Prostate gland (tissue), 2 donors: Measurements from ENCODE around the gene SPTBN5.

ENCODE experiments used
- CTCF ChIP-seq, 4 experiments: fragments of 200-600 bp in 2 of 4; fragments of 450-650 bp in 2 of 4; sonication (generic) in 2 of 4; IDR thresholded peaks; 1 replicate in 3 of 4; 2 replicates in 1 of 4; pipeline ENCODE4 v1.5.1; 2016 to 2019; ENCODE audit warnings: antibody characterized with exemption in 4 of 4, mild to moderate bottlenecking in 2 of 4, moderate library complexity in 2 of 4
- POLR2A ChIP-seq: fragments of 450-650 bp; IDR thresholded peaks from one replicate; pipeline ENCODE4 v1.6.1; 2016; ENCODE audit warnings: antibody characterized with exemption, mild to moderate bottlenecking
- POLR2AphosphoS5 ChIP-seq: sonication (generic); formaldehyde crosslinking; IDR thresholded peaks from one replicate; pipeline ENCODE4 v1.6.1; 2017; ENCODE audit warnings: antibody characterized with exemption

- TF ChIP-seq POLR2A (no peak), CTCF (IDR thresholded peaks at IDR 0.05) (no peak), POLR2AphosphoS5 (no peak)
These were observed 38.4 kb downstream of the SPTBN5 start for GRCh38 chr15:41855261-41855961.
